ENCODE results near the gene ZNF569. TPM values are rescaled to one million over a fixed set of nuclear protein-coding genes. Genes with fewer than 3 reads are reported as not detected.

ZNF569 gene
- total and polyA plus RNA-seq, 2 donors (not counting 1 experiment from before 2014, with no cell fraction given) = 3.4 to 13.9 TPM

GRCh38 chr19:37513397-37513796 is 46.2 kb upstream of the ZNF569 start:
- Mint-ChIP-seq H3K4me3 (no peak overlapping the region), H3K4me1 (no peaks in the 10 kb centered on the region), H3K27me3 (no peaks in the 10 kb centered on the region), H3K27ac (no peak overlapping the region), H3K9me3 (ENCODE audit: insufficient read depth) (peaks cover 9% of the 10 kb centered on the region)
- H2AFZ ChIP-seq (ENCODE audit: insufficient read depth, low read depth, low read length, poor library complexity, severe bottlenecking) = no peak overlapping the region
- ChIA-PET CTCF (no interaction called here), POLR2A (no interaction called here)
- no peak overlapping the region for H3K9ac ChIP-seq (ENCODE audit: low read length)
- H3K27ac ChIP-seq (ENCODE audit: low read length in 2 of 2) = no peak overlapping the region
- WGBS (ENCODE audit: insufficient coverage) = 0% methylated on average over 1 of the region's 2 CpGs
- no peak overlapping the region for H3K4me2 ChIP-seq (replicated peaks; ENCODE audit: low read depth, low read length, poor library complexity, severe bottlenecking)
- no peak for ATAC-seq (ENCODE audit: low read depth)
- H3K27me3 ChIP-seq (replicated peaks in 1 of 4; ENCODE audit: control extremely low read depth in 1 of 4, control insufficient read depth in 3 of 4, insufficient read depth in 4 of 4, low read length in 3 of 4) = no peaks in the 10 kb centered on the region
- TF ChIP-seq, protein P1, sequence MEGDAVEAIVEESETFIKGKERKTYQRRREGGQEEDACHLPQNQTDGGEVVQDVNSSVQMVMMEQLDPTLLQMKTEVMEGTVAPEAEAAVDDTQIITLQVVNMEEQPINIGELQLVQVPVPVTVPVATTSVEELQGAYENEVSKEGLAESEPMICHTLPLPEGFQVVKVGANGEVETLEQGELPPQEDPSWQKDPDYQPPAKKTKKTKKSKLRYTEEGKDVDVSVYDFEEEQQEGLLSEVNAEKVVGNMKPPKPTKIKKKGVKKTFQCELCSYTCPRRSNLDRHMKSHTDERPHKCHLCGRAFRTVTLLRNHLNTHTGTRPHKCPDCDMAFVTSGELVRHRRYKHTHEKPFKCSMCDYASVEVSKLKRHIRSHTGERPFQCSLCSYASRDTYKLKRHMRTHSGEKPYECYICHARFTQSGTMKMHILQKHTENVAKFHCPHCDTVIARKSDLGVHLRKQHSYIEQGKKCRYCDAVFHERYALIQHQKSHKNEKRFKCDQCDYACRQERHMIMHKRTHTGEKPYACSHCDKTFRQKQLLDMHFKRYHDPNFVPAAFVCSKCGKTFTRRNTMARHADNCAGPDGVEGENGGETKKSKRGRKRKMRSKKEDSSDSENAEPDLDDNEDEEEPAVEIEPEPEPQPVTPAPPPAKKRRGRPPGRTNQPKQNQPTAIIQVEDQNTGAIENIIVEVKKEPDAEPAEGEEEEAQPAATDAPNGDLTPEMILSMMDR (IDR thresholded peaks at IDR 0.05) = no peak
- TF ChIP-seq EZH2 (IDR thresholded peaks at IDR 0.05; ENCODE audit: borderline replicate concordance, insufficient read depth, low read depth, low read length, poor library complexity, severe bottlenecking) = no peak
- DNase-seq = no peak
- no peak overlapping the region for H3K4me3 ChIP-seq (ENCODE audit: control extremely low read depth in 1 of 5, extremely low read depth in 1 of 5, insufficient read depth in 1 of 5, low read depth in 2 of 5, low read length in 4 of 5)
- H3K4me1 ChIP-seq (ENCODE audit: control insufficient read depth in 2 of 2, insufficient read depth in 2 of 2, low read length in 2 of 2) = no peaks in the 10 kb centered on the region
- intact Hi-C loops (cut with micrococcal nuclease) = no loop called here
- H4K20me1 ChIP-seq (ENCODE audit: control insufficient read depth, insufficient read depth, low read length, poor library complexity, severe bottlenecking) = no peaks in the 10 kb centered on the region
- H3K79me2 ChIP-seq (ENCODE audit: control insufficient read depth, insufficient read depth, low read length) = no peaks in the 10 kb centered on the region
- peaks cover 0 to 23% (median 10%) of the 10 kb centered on the region in 3 donors for H3K9me3 ChIP-seq (ENCODE audit: control extremely low read depth in 1 of 3, control insufficient read depth in 2 of 3, insufficient read depth in 1 of 3, low read length in 2 of 3)
- peaks cover 7 to 8% of the 10 kb centered on the region in 2 experiments for H3K36me3 ChIP-seq (replicated peaks in 1 of 2; ENCODE audit: control extremely low read depth in 1 of 2, control insufficient read depth in 1 of 2, extremely low read depth in 1 of 2, insufficient read depth in 2 of 2, low read length in 1 of 2)

- CTCF ChIA-PET = interaction anchor here (0.6 kb wide), 1 partner anchor 40 kb away, joined by 3 read pairs; no protein-coding TSS in a partner anchor
- Histone ChIP-seq H3K9ac (ENCODE audit: low read length) (no peak overlapping the region), H3K36me3 (replicated peaks in 1 of 2; ENCODE audit: control extremely low read depth in 1 of 2, control insufficient read depth in 1 of 2, extremely low read depth in 1 of 2, insufficient read depth in 2 of 2, low read length in 1 of 2) (peaks cover 7 to 8% of the 10 kb centered on the region in 2 experiments), H3K79me2 (ENCODE audit: control insufficient read depth, insufficient read depth, low read length) (no peaks in the 10 kb centered on the region), H3K9me3 (ENCODE audit: control extremely low read depth in 1 of 3, control insufficient read depth in 2 of 3, insufficient read depth in 1 of 3, low read length in 2 of 3) (peaks cover 0 to 16% (median 11%) of the 10 kb centered on the region in 3 donors), H3K27me3 (replicated peaks in 1 of 4; ENCODE audit: control extremely low read depth in 1 of 4, control insufficient read depth in 3 of 4, insufficient read depth in 4 of 4, low read length in 3 of 4) (no peaks in the 10 kb centered on the region), H4K20me1 (ENCODE audit: control insufficient read depth, insufficient read depth, low read length, poor library complexity, severe bottlenecking) (no peaks in the 10 kb centered on the region), H2AFZ (ENCODE audit: insufficient read depth, low read depth, low read length, poor library complexity, severe bottlenecking) (no peak overlapping the region), H3K4me2 (replicated peaks; ENCODE audit: low read depth, low read length, poor library complexity, severe bottlenecking) (no peak overlapping the region), H3K27ac (ENCODE audit: low read length in 2 of 2) (no peak overlapping the region), H3K4me3 (ENCODE audit: control extremely low read depth in 1 of 5, extremely low read depth in 1 of 5, insufficient read depth in 1 of 5, low read depth in 2 of 5, low read length in 4 of 5) (no peak overlapping the region), H3K4me1 (ENCODE audit: control insufficient read depth in 2 of 2, insufficient read depth in 2 of 2, low read length in 2 of 2) (peaks cover 6 to 8% of the 10 kb centered on the region in 2 donors)
- no peak for TF ChIP-seq EZH2 (IDR thresholded peaks at IDR 0.05; ENCODE audit: borderline replicate concordance, insufficient read depth, low read depth, low read length, poor library complexity, severe bottlenecking)
- TF ChIP-seq, protein P1 (IDR thresholded peaks at IDR 0.05) = no peak
- H3K9me3 Mint-ChIP-seq (ENCODE audit: insufficient read depth) = peaks cover 9% of the 10 kb centered on the region
- H3K27ac Mint-ChIP-seq = no peak overlapping the region
- intact Hi-C loops (cut with micrococcal nuclease) = no loop called here
- POLR2A ChIA-PET = no interaction called here
- WGBS (ENCODE audit: insufficient coverage) = 90% methylated on average over 2 of the region's 3 CpGs
- H3K4me3 Mint-ChIP-seq = no peak overlapping the region
- ATAC-seq (ENCODE audit: low read depth) (no peak), DNase-seq (no peak)
- H3K4me1 Mint-ChIP-seq = no peaks in the 10 kb centered on the region
- H3K27me3 Mint-ChIP-seq = no peaks in the 10 kb centered on the region
Measured at GRCh38 chr19:37511821-37512220, 44.6 kb upstream of the ZNF569 start.

All from B cell (primary cell).